Bronchus fibroblast of lung (primary cell): ENCODE data around the gene TBCD. TPM values are rescaled to one million over a fixed set of nuclear protein-coding genes. Genes with fewer than 3 reads are reported as not detected.

Experiments
- total RNA-seq: library from RNA; depleted of rRNA; stranded (reverse); fragments of >200 nt; gene quantifications from 2 replicates; pipeline ENCODE4 v1.2.3, GENCODE V29; 2015

TBCD gene
- total RNA-seq, result 40.0 and 48.8 TPM in 2 replicates

GRCh38 chr17:82751571-82752370, at the start of gene TBCD:
TBCD (plus strand) TSS chr17:82752065; CDS start chr17:82752194, 129 bp downstream.

GRCh38 chr17:82716203-82717010, 35.5 kb upstream of the TBCD start, which contains the start of gene FN3KRP:
FN3KRP (plus strand) TSS chr17:82716706; CDS start chr17:82716756, 50 bp downstream.

GRCh38 chr17:82734987-82735866, 16.6 kb upstream of the TBCD start, which contains the start of gene FN3K:
FN3K (plus strand) TSS chr17:82735615; CDS start chr17:82735637, 22 bp downstream.

GRCh38 chr17:82839617-82840292, 87.9 kb downstream of the TBCD start, which contains the start of gene ZNF750:
ZNF750 (minus strand) TSS chr17:82840022; CDS start chr17:82832454, 7,568 bp downstream.

Other genes with a start within 250 kb of the TBCD start
- 36.6 and 36.7 TPM in 2 replicates for gene FOXK2, start 232.3 kb upstream of the TBCD start, total RNA-seq
- gene WDR45B, start 103.6 kb upstream of the TBCD start, total RNA-seq, result 53.4 and 57.0 TPM in 2 replicates
- 5.2 and 5.4 TPM in 2 replicates for gene RAB40B, start 53.4 kb upstream of the TBCD start, total RNA-seq
- 24.7 and 29.6 TPM in 2 replicates for gene FN3KRP, start 35.4 kb upstream of the TBCD start, total RNA-seq
- 1.3 TPM in 2 replicates for gene FN3K, start 16.4 kb upstream of the TBCD start, total RNA-seq
- gene ZNF750, start 88.0 kb downstream of the TBCD start, total RNA-seq, result not detected in 2 replicates